Heart left ventricle (tissue), 16 donors: Measurements from ENCODE around the gene DCPS. TPM values are rescaled to one million over a fixed set of nuclear protein-coding genes. Genes with fewer than 3 reads are reported as not detected.
"Not testable (repeated sequence)": the region's sequence is repeated elsewhere in the genome, so short reads cannot be mapped to it uniquely, and the experiment has no call there.

ENCODE experiments used
- ATAC-seq, 4 donors: fragments of 200-7000 bp; cut with Tn5 transposase; one replicate each; pipeline ENCODE4 v1.9.1; 2020 to 2022; ENCODE audit warnings: moderate library complexity in 4 of 4, mild to moderate bottlenecking in 3 of 4, moderate number of reproducible peaks in 1 of 4
- DNase-seq, 5 donors: peaks; one replicate each; pipeline ENCODE4 v3.0.0-alpha.2; 2020
- H3K27ac ChIP-seq, 12 donors: fragments of 200-600 bp; sonication (generic) in 4 of 12; one replicate each; pipeline versions ENCODE4 v1.5.0 to v1.8.0; 2016 to 2022; ENCODE audit warnings: mild to moderate bottlenecking in 2 of 12
- H3K27me3 ChIP-seq, 9 donors: fragments of 200-600 bp; sonication (generic) in 2 of 9; one replicate each; pipeline versions ENCODE4 v1.5.1 to v1.8.0; 2016 to 2022; ENCODE audit warnings: mild to moderate bottlenecking in 3 of 9
- H3K36me3 ChIP-seq, 9 donors: fragments of 200-600 bp; sonication (generic) in 2 of 9; one replicate each; pipeline versions ENCODE4 v1.5.0 to v1.8.0; 2018 to 2022; ENCODE audit warnings: mild to moderate bottlenecking in 2 of 9
- H3K4me1 ChIP-seq, 12 donors: fragments of 200-600 bp; sonication (generic) in 4 of 12; one replicate each; pipeline versions ENCODE4 v1.5.0 to v1.8.0; 2016 to 2022; ENCODE audit warnings: mild to moderate bottlenecking in 3 of 12
- H3K4me3 ChIP-seq, 12 donors: fragments of 200-600 bp; sonication (generic) in 4 of 12; one replicate each; pipeline versions ENCODE4 v1.5.0 to v1.8.0; 2017 to 2022; ENCODE audit warnings: mild to moderate bottlenecking in 9 of 12, moderate library complexity in 4 of 12
- H3K9me3 ChIP-seq, 12 donors: fragments of 200-600 bp; sonication (generic) in 4 of 12; one replicate each; pipeline versions ENCODE4 v1.5.0 to v1.8.0; 2016 to 2022; ENCODE audit warnings: mild to moderate bottlenecking in 1 of 12
- POLR2A ChIP-seq, 2 donors: fragments of 450-650 bp; IDR thresholded peaks; one replicate each; pipeline ENCODE4 v1.6.1; 2017; ENCODE audit warnings: antibody characterized with exemption in 2 of 2, mild to moderate bottlenecking in 2 of 2, moderate library complexity in 2 of 2
- WGBS, 4 donors: extraction: QIAGEN DNeasy Blood & Tissue Kit in 2 of 4; methylation state at CpG; one replicate each; pipeline versions ENCODE4 v1.1.5 to v1.1.7; 2013 to 2018; 5-methylcytosine and 5-hydroxymethylcytosine counted together
- intact Hi-C, 10 donors: fragments of 100-400 bp; cut with DNase I; formaldehyde crosslinking; loops; one replicate each; pipeline versions ENCODE4 v1.11.1 to v1.14.2; 2022
- polyA plus RNA-seq, 2 donors: library from polyadenylated mRNA; stranded (reverse); fragments of 200-250 nt; gene quantifications; one replicate each; pipeline ENCODE4 v1.2.3, GENCODE V29; 2013
- total RNA-seq, 9 donors: library from RNA; depleted of rRNA in 2 of 9; stranded (reverse); fragments of >200 nt in 2 of 9; fragmentation: NEBNext Ultra II Directional in 3 of 9; extraction: Animal tissue kit (Norgen Biotek cat#: 25700) in 3 of 9; gene quantifications; one replicate each; pipeline versions ENCODE4 v1.1.0 to v1.2.4, GENCODE V29; 2016 to 2023
- TF ChIP-seq, protein P1 (sequence below), 12 donors: fragments of 200-600 bp; sonication (generic) in 4 of 12; IDR thresholded peaks; one replicate each; pipeline versions ENCODE4 v1.5.0 to v1.8.0; 2018 to 2022; ENCODE audit warnings: antibody characterized with exemption in 12 of 12, mild to moderate bottlenecking in 5 of 12
- donor health status: ischemic (EF 13 %, LVEDD 7.1; RV severe dilation, severe dysfunction).
- donor health status: healthy with polysubstance abuse.
- donor health status: DM: no; HTN: yes; CAD: no.
- donor health status: DM: no; HTN: no; CAD: no.
- donor health status: ischemic (EF 25% LVEDD 6.9; RV normal size, moderate dysfunction).
- donor health status: ischemic (EF 25% LVEDD 5.7; RV mildly dilated, moderate dysfunction).
- donor health status: healthy.
- donor health status: DM: yes; HTN: yes; CAD: no.
- donor health status: ischemic (EF 35%, LVEDD 5.7; RV mildly dilated, moderate dysfunction).
- donor health status: nonischemic (EF 11% LVEDD 7.7; RV severe dilation, severe dysfunction).
- donor health status: DM: yes; HTN: yes; CAD: no.
- donor health status: PGD.
- donor health status: ischemic (EF 29% LVEDD 5.4; RV normal size, mild dysfunction).
- donor health status: nonischemic (EF 23%, LVEDD 6.1; RV moderate dilation, normal function).

The DCPS gene
- total and polyA plus RNA-seq, 11 donors: 7.7 to 18.9 (median 11.1) TPM

DNA sequence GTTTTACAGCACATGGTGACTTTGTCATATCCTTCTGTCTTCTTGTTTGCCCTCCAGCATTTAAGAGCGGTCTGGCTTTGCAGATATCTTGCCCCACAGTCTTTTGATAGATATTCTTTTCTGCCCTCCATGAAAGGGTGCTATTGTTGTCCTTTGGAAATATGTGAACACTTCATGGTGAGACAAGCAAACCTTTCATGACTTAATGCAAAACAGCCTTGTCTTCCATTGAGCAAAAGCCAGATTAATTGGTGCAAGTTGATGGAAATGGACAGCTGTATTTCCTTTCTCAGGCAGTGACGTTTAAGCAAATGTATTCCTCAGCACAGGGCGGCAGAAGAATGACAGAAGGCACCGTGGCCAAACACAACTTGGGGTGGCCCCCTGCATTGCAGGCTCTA is 4.4 kb downstream of the DCPS start:
- intact Hi-C loops: loop anchor here in 3 of 10 donors (2.0 to 10.0 kb wide), 3 partner anchors 173 to 1037 kb away; no protein-coding TSS in a partner anchor
- H3K27ac ChIP-seq: no peak overlapping the region
- ATAC-seq (no peak), DNase-seq (no peak)
- H3K36me3 ChIP-seq: peaks cover 0 to 36% (median 20%) of the 10 kb centered on the region in 9 donors
- H3K9me3 ChIP-seq: no peaks in the 10 kb centered on the region
- no peak overlapping the region for H3K4me3 ChIP-seq
- peaks cover 0 to 32% (median 15%) of the 10 kb centered on the region in 12 donors for H3K4me1 ChIP-seq
- TF ChIP-seq POLR2A (IDR thresholded peaks at IDR 0.05): no peak
- TF ChIP-seq, protein P1, sequence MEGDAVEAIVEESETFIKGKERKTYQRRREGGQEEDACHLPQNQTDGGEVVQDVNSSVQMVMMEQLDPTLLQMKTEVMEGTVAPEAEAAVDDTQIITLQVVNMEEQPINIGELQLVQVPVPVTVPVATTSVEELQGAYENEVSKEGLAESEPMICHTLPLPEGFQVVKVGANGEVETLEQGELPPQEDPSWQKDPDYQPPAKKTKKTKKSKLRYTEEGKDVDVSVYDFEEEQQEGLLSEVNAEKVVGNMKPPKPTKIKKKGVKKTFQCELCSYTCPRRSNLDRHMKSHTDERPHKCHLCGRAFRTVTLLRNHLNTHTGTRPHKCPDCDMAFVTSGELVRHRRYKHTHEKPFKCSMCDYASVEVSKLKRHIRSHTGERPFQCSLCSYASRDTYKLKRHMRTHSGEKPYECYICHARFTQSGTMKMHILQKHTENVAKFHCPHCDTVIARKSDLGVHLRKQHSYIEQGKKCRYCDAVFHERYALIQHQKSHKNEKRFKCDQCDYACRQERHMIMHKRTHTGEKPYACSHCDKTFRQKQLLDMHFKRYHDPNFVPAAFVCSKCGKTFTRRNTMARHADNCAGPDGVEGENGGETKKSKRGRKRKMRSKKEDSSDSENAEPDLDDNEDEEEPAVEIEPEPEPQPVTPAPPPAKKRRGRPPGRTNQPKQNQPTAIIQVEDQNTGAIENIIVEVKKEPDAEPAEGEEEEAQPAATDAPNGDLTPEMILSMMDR (IDR thresholded peaks at IDR 0.05): no peak
- 55 to 68% (median 61%) methylated on average over 4 of the region's 4 CpGs for WGBS, 4 donors
- no peaks in the 10 kb centered on the region for H3K27me3 ChIP-seq

DNA sequence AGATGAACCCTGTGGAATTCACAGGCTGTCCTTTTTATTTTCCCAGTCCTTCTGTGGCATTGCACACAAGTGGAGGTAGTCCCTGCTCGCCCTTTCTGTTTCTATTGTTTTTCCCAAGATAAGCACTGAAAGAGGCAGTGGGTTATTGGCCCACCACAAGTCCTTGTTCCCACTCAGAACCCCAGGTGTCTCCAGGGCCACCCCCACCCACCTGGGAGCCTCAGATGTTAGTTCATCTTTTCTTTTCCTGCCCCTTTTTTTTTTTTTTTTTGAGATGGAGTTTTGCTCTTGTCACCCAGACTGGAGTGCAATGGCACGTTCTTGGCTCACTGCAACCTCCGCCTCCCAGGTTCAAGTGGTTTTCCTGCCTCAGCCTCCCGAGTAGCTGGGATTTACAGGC is 4.9 kb downstream of the DCPS start:
- intact Hi-C loops: loop anchor here in 3 of 10 donors (2.0 to 10.0 kb wide), 3 partner anchors 172 to 1036 kb away; no protein-coding TSS in a partner anchor
- Histone ChIP-seq H3K4me1 (peaks cover 0 to 32% (median 14%) of the 10 kb centered on the region in 12 donors), H3K36me3 (peaks cover 0 to 39% (median 21%) of the 10 kb centered on the region in 9 donors)
- H3K9me3 ChIP-seq, DNase-seq, H3K27me3 ChIP-seq, H3K27ac ChIP-seq, ATAC-seq, H3K4me3 ChIP-seq: not testable (repeated sequence)
- 86 to 94% (median 91%) methylated on average over 4 of the region's 4 CpGs for WGBS, 4 donors

DNA sequence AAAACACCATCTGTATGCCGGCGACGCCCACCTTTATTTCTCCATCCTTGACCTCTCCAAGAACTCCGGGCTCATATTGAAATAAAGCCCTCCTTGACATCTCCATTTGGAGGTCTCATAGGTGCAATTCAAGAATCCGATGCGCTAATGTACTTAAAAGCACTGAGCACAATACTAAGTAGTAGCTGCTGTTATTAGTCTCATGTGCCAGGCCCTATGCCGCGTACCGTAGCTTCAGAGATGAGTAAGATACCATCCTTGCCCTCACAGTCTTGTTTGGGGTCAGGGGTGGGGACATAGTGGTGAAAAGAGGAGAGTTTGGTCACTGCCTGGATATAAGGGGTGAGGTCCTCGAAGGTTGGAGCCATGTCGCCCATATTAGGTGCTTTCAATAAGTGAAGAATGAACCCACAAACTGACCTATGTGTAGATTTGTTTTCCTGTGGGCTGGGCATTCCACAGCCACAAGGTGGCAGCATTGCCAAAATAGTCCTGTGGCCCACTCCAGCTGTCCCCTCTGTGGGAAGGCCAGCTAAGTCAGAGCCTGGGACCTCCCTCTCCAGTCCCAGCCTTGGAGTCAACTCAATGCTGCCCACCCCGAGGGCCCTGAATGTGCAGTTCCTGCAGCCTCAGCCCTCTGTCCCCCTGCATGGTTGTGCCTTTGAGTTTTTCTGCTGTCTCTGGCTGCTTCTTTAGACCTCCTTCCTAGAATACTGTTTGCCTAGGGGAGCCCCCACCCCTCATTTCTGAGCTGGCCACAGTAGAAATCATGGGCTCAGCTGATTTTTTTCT is 6.5 kb downstream of the DCPS start:
- H3K9me3 ChIP-seq: no peaks in the 10 kb centered on the region
- peak overlapping the region in 3 of 12 donors; percentile 7 to 16 (median 11) for H3K27ac ChIP-seq
- TF ChIP-seq, protein P1 (IDR thresholded peaks at IDR 0.05): peak; percentile 84 to 95 (median 89)
- TF ChIP-seq POLR2A (IDR thresholded peaks at IDR 0.05): no peak
- intact Hi-C loops: loop anchor here (1.0 to 10.0 kb wide), 19 partner anchors 37 to 1034 kb away; partner anchors contain the start of gene ST3GAL4 (in 1 of the 10)
- ATAC-seq (peak; percentile 84 to 95 (median 94)), DNase-seq (peak; percentile 78 to 89 (median 81))
- no peaks in the 10 kb centered on the region for H3K27me3 ChIP-seq
- H3K4me1 ChIP-seq: peaks cover 0 to 27% (median 7%) of the 10 kb centered on the region in 12 donors
- peaks cover 0 to 50% (median 29%) of the 10 kb centered on the region in 9 donors for H3K36me3 ChIP-seq
- 59 to 70% (median 67%) methylated on average over 12 of the region's 12 CpGs for whole genome bisulfite sequencing, 4 donors
- H3K4me3 ChIP-seq: no peak overlapping the region

- intact Hi-C loops: loop anchor here (1.0 to 10.0 kb wide), 19 partner anchors 36 to 1034 kb away; partner anchors contain the start of gene ST3GAL4 (in 1 of the 10)
- Histone ChIP-seq H3K9me3 (no peaks in the 10 kb centered on the region), H3K4me3 (no peak overlapping the region), H3K27me3 (no peaks in the 10 kb centered on the region), H3K27ac (peak overlapping the region in 3 of 12 donors; percentile 7 to 16 (median 11)), H3K36me3 (peaks cover 0 to 50% (median 29%) of the 10 kb centered on the region in 9 donors), H3K4me1 (peaks cover 0 to 25% (median 6%) of the 10 kb centered on the region in 12 donors)
- ATAC-seq: peak in 2 of 4 donors; percentile 5 to 23
- WGBS, 4 donors: 64 to 86% (median 72%) methylated on average over 5 to 6 of the region's 6 CpGs
- TF ChIP-seq, protein P1 (IDR thresholded peaks at IDR 0.05): no peak
- TF ChIP-seq POLR2A (IDR thresholded peaks at IDR 0.05): no peak
- DNase-seq: no peak
These were observed 7.1 kb downstream of the DCPS start for GRCh38 chr11:126310992-126311310.
